Cerebellar nuclear complex (tissue), 1 donor: ENCODE measurements around the gene ZNF618.

Experiments
- DNase-seq, 2 experiments: peaks; one replicate each; lab custom pipeline; 2025; lab: John Stamatoyannopoulos, UW

The ZNF618 gene

GRCh38 chr9:114023961-114024360 is 147.9 kb downstream of the ZNF618 start:
- no peak for DNase-seq

GRCh38 chr9:114025196-114025753 is 149.2 kb downstream of the ZNF618 start:
- DNase-seq, result no peak

- no peak for DNase-seq
These were observed 149.7 kb downstream of the ZNF618 start for GRCh38 chr9:114025760-114026159.

- DNase-seq, result no peak
These were observed 150.2 kb downstream of the ZNF618 start for GRCh38 chr9:114026335-114026734.

GRCh38 chr9:114027159-114027862 is 151.2 kb downstream of the ZNF618 start:
- DNase-seq, result no peak

- no peak for DNase-seq
These were observed 151.9 kb downstream of the ZNF618 start for GRCh38 chr9:114027863-114028465.

- DNase-seq, result no peak
These were observed 152.5 kb downstream of the ZNF618 start for GRCh38 chr9:114028646-114029045.

GRCh38 chr9:114029311-114030170 is 153.4 kb downstream of the ZNF618 start:
- no peak for DNase-seq

GRCh38 chr9:114030364-114030763 is 154.3 kb downstream of the ZNF618 start:
- no peak for DNase-seq

GRCh38 chr9:114031037-114031630 is 155.0 kb downstream of the ZNF618 start:
- no peak for DNase-seq

- no peak for DNase-seq
These were observed 156.1 kb downstream of the ZNF618 start for GRCh38 chr9:114031948-114032840.

GRCh38 chr9:114033397-114034103 is 157.4 kb downstream of the ZNF618 start:
- DNase-seq, result no peak

- no peak for DNase-seq
These were observed 158.1 kb downstream of the ZNF618 start for GRCh38 chr9:114034196-114034595.

- DNase-seq, result peak in 1 of 2 experiments; percentile 35
These were observed 158.6 kb downstream of the ZNF618 start for GRCh38 chr9:114034661-114035062.

- DNase-seq, result no peak
These were observed 159.2 kb downstream of the ZNF618 start for GRCh38 chr9:114035221-114035844.

GRCh38 chr9:114035845-114036801 is 160.0 kb downstream of the ZNF618 start:
- no peak for DNase-seq

- no peak for DNase-seq
These were observed 161.1 kb downstream of the ZNF618 start for GRCh38 chr9:114037249-114037648.

- DNase-seq, result peak in 1 of 2 experiments; percentile 6
These were observed 162.0 kb downstream of the ZNF618 start for GRCh38 chr9:114037961-114038723.
